ENCODE measurements around the gene OR51E2.

- TF ChIP-seq REST (IDR thresholded peaks at IDR 0.05; ENCODE audit: insufficient read depth in 1 of 2, low read depth in 2 of 2, low read length in 2 of 2), result no peak
- no peak for TF ChIP-seq TAF1 (IDR thresholded peaks at IDR 0.05; ENCODE audit: borderline replicate concordance, insufficient read depth, low read length)
Observed at GRCh38 chr11:4684631-4685285, 12.9 kb downstream of the OR51E2 start.
